Subcutaneous abdominal adipose tissue (tissue), 5 donors: Measurements from ENCODE around the gene TSSC4.
"Not testable (repeated sequence)": the region's sequence is repeated elsewhere in the genome, so short reads cannot be mapped to it uniquely, and the experiment has no call there.

ENCODE experiments used
- H3K27ac ChIP-seq: one replicate; pipeline ENCODE4 v1.7.0; 2013; ENCODE audit warnings: low read depth, mild to moderate bottlenecking, inconsistent platforms, low read length, moderate library complexity
- H3K27me3 ChIP-seq, 5 donors: one replicate each; pipeline ENCODE4 v1.7.0; 2013; ENCODE audit warnings: low read length in 5 of 5, inconsistent platforms in 1 of 5; ENCODE audit not compliant: control insufficient read depth in 5 of 5, insufficient read depth in 4 of 5
- H3K36me3 ChIP-seq, 5 donors: one replicate each; pipeline ENCODE4 v1.7.0; 2013; ENCODE audit warnings: low read length in 5 of 5; ENCODE audit not compliant: control insufficient read depth in 5 of 5, insufficient read depth in 5 of 5
- H3K4me1 ChIP-seq, 5 donors: one replicate each; pipeline ENCODE4 v1.7.0; 2013; ENCODE audit warnings: low read length in 5 of 5, mild to moderate bottlenecking in 3 of 5, moderate library complexity in 1 of 5; ENCODE audit not compliant: control insufficient read depth in 5 of 5, insufficient read depth in 5 of 5
- H3K4me3 ChIP-seq, 5 donors: one replicate each; pipeline ENCODE4 v1.7.0; 2013; ENCODE audit warnings: low read length in 5 of 5, low read depth in 1 of 5
- H3K9ac ChIP-seq, 5 donors: one replicate each; pipeline ENCODE4 v1.7.0; 2013; ENCODE audit warnings: low read length in 5 of 5, mild to moderate bottlenecking in 4 of 5, moderate library complexity in 3 of 5
- H3K9me3 ChIP-seq, 5 donors: one replicate each; pipeline ENCODE4 v1.7.0; 2013; ENCODE audit warnings: low read length in 5 of 5; ENCODE audit not compliant: control insufficient read depth in 5 of 5
- donor health status: healthy.
- donor health status: healthy.
- donor health status: healthy.
- donor health status: healthy.
- donor health status: healthy.

TSSC4 gene

GRCh38 chr11:2361565-2361964 is 39.0 kb upstream of the TSSC4 start:
- H3K27me3 ChIP-seq = no peaks in the 10 kb centered on the region
- no peak overlapping the region for H3K4me3 ChIP-seq
- H3K9me3 ChIP-seq = no peaks in the 10 kb centered on the region
- H3K36me3 ChIP-seq = no peaks in the 10 kb centered on the region
- no peak overlapping the region for H3K27ac ChIP-seq
- peaks cover 4 to 37% (median 29%) of the 10 kb centered on the region in 5 donors for H3K4me1 ChIP-seq
- H3K9ac ChIP-seq = no peak overlapping the region

DNA sequence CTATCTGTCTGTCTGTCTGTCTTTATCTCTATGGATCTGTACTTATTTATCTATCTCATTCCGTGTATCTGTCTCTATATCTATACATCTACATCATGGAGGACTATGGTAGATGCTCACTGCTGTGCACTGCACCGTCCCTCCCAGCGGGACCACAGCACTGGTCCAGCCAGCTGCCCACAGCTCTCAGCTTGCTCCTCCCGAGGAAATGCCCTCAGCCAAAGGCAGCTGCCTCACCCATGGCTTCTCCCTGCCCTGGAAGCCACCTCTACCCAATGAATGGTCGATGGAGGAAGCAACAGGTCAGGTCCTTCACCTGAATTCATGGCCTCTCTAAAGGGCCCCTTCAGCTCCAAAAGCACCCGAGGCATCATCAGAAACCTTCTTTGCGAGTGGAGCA is 38.1 kb upstream of the TSSC4 start:
- no peak overlapping the region for H3K27ac ChIP-seq
- no peaks in the 10 kb centered on the region for H3K36me3 ChIP-seq
- no peaks in the 10 kb centered on the region for H3K27me3 ChIP-seq
- H3K4me3 ChIP-seq = no peak overlapping the region
- no peak overlapping the region for H3K9ac ChIP-seq
- peaks cover 4 to 45% (median 38%) of the 10 kb centered on the region in 5 donors for H3K4me1 ChIP-seq
- H3K9me3 ChIP-seq = no peaks in the 10 kb centered on the region

- Histone ChIP-seq H3K27me3 (no peaks in the 10 kb centered on the region), H3K9ac (peak overlapping the region in 1 of 5 donors; percentile 2), H3K4me1 (peaks cover 4 to 52% (median 45%) of the 10 kb centered on the region in 5 donors), H3K4me3 (no peak overlapping the region), H3K27ac (no peak overlapping the region), H3K9me3 (no peaks in the 10 kb centered on the region), H3K36me3 (no peaks in the 10 kb centered on the region)
These were observed 37.4 kb upstream of the TSSC4 start for GRCh38 chr11:2363130-2363529.

- H3K36me3 ChIP-seq = no peaks in the 10 kb centered on the region
- no peak overlapping the region for H3K27ac ChIP-seq
- peak overlapping the region in 1 of 5 donors; percentile 2 for H3K9ac ChIP-seq
- no peak overlapping the region for H3K4me3 ChIP-seq
- H3K27me3 ChIP-seq = no peaks in the 10 kb centered on the region
- peaks cover 4 to 59% (median 49%) of the 10 kb centered on the region in 5 donors for H3K4me1 ChIP-seq
- no peaks in the 10 kb centered on the region for H3K9me3 ChIP-seq
These were observed 36.8 kb upstream of the TSSC4 start for GRCh38 chr11:2363577-2364370.

DNA sequence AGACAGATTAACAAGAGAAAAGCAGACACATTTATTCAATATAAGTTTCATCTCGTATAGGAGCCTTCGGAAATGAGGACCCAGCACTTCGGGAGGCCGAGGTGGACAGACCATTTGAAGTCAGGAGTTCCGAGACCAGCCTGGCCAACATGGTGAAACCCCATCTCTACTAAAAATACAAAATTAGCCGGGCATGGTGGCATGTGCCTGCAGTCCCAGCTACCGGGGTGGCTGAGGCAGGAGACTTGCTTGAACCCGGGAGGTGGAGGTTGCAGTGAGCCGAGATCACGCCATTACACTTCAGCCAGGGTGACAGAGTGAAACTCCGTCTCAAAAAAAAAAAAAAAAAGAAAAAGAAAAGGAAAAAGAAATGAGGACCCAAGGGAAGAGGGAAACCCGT is 36.2 kb upstream of the TSSC4 start:
- peaks cover 4 to 65% (median 51%) of the 10 kb centered on the region in 5 donors for H3K4me1 ChIP-seq
- H3K9me3 ChIP-seq, H3K27me3 ChIP-seq, H3K4me3 ChIP-seq, H3K36me3 ChIP-seq, H3K9ac ChIP-seq, H3K27ac ChIP-seq: not testable (repeated sequence)

GRCh38 chr11:2365571-2366210 is 34.9 kb upstream of the TSSC4 start:
- H3K36me3 ChIP-seq = no peaks in the 10 kb centered on the region
- no peak overlapping the region for H3K4me3 ChIP-seq
- H3K4me1 ChIP-seq = peaks cover 4 to 76% (median 59%) of the 10 kb centered on the region in 5 donors
- H3K27me3 ChIP-seq = no peaks in the 10 kb centered on the region
- H3K27ac ChIP-seq = no peak overlapping the region
- no peaks in the 10 kb centered on the region for H3K9me3 ChIP-seq
- H3K9ac ChIP-seq = peak overlapping the region in 1 of 5 donors; percentile 13

GRCh38 chr11:2366276-2366675 is 34.3 kb upstream of the TSSC4 start:
- Histone ChIP-seq H3K4me1 (peaks cover 4 to 76% (median 59%) of the 10 kb centered on the region in 5 donors), H3K9ac (peak overlapping the region in 1 of 5 donors; percentile 13), H3K27ac (no peak overlapping the region), H3K9me3 (no peaks in the 10 kb centered on the region), H3K27me3 (no peaks in the 10 kb centered on the region), H3K36me3 (no peaks in the 10 kb centered on the region), H3K4me3 (no peak overlapping the region)

DNA sequence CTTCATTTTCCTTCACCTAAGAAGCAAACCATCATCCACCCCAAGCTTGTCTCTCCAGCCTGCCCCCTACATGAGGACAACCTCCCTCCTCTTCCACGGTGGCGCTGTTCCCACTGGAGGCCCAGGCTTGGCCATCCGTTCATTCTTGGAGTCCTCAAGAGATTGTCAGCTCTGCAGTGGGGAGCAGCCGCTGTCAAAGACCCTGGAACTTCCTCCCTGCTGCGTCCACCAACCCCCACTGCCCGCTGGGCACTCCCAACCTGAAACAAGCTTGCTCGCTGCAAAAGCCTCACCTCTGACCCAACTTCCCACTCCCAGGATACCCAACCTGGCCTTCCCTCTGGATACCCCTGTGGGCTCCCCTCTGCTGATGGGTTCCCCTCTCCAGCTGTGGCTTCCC is 33.8 kb upstream of the TSSC4 start:
- Histone ChIP-seq H3K36me3 (no peaks in the 10 kb centered on the region), H3K27me3 (no peaks in the 10 kb centered on the region), H3K4me1 (peaks cover 4 to 76% (median 59%) of the 10 kb centered on the region in 5 donors), H3K4me3 (no peak overlapping the region), H3K9ac (no peak overlapping the region), H3K27ac (no peak overlapping the region), H3K9me3 (no peaks in the 10 kb centered on the region)

GRCh38 chr11:2367266-2368160 is 33.0 kb upstream of the TSSC4 start:
- no peak overlapping the region for H3K4me3 ChIP-seq
- H3K27ac ChIP-seq = no peak overlapping the region
- no peaks in the 10 kb centered on the region for H3K36me3 ChIP-seq
- H3K9me3 ChIP-seq = no peaks in the 10 kb centered on the region
- H3K9ac ChIP-seq = no peak overlapping the region
- H3K27me3 ChIP-seq = no peaks in the 10 kb centered on the region
- H3K4me1 ChIP-seq = peaks cover 3 to 73% (median 56%) of the 10 kb centered on the region in 5 donors
